ENCODE measurements around the gene RECQL.

Gene RECQL

GRCh38 chr12:21478756-21479455, 22.5 kb downstream of the RECQL start:
- no peak for ATAC-seq
- TF ChIP-seq PATZ1 (CRISPR knock-in tag; IDR thresholded peaks at IDR 0.05; ENCODE audit: borderline replicate concordance) (no peak), RARB (CRISPR knock-in tag; IDR thresholded peaks at IDR 0.05) (no peak), ZFP3 (CRISPR knock-in tag; IDR thresholded peaks at IDR 0.05) (no peak), ZNF8 (CRISPR knock-in tag; IDR thresholded peaks at IDR 0.05) (no peak), BACH2 (CRISPR knock-in tag; IDR thresholded peaks at IDR 0.05; ENCODE audit: borderline replicate concordance) (no peak), GLIS3 (CRISPR knock-in tag; IDR thresholded peaks at IDR 0.05) (no peak), ZC3H10 (CRISPR knock-in tag; IDR thresholded peaks at IDR 0.05) (no peak), ZNF565 (CRISPR knock-in tag; conservative IDR thresholded peaks at IDR 0.05; ENCODE audit: low read depth) (no peak), PPARA (CRISPR knock-in tag; IDR thresholded peaks at IDR 0.05; ENCODE audit: borderline replicate concordance) (no peak), TOX (CRISPR knock-in tag; IDR thresholded peaks at IDR 0.05; ENCODE audit: borderline replicate concordance) (no peak), ARNTL (CRISPR knock-in tag; IDR thresholded peaks at IDR 0.05; ENCODE audit: borderline replicate concordance, low read depth) (no peak), ISL1 (CRISPR knock-in tag; IDR thresholded peaks at IDR 0.05) (no peak), CREB5 (CRISPR knock-in tag; IDR thresholded peaks at IDR 0.05; ENCODE audit: low read depth) (no peak)
- TF ChIP-seq, protein P1, sequence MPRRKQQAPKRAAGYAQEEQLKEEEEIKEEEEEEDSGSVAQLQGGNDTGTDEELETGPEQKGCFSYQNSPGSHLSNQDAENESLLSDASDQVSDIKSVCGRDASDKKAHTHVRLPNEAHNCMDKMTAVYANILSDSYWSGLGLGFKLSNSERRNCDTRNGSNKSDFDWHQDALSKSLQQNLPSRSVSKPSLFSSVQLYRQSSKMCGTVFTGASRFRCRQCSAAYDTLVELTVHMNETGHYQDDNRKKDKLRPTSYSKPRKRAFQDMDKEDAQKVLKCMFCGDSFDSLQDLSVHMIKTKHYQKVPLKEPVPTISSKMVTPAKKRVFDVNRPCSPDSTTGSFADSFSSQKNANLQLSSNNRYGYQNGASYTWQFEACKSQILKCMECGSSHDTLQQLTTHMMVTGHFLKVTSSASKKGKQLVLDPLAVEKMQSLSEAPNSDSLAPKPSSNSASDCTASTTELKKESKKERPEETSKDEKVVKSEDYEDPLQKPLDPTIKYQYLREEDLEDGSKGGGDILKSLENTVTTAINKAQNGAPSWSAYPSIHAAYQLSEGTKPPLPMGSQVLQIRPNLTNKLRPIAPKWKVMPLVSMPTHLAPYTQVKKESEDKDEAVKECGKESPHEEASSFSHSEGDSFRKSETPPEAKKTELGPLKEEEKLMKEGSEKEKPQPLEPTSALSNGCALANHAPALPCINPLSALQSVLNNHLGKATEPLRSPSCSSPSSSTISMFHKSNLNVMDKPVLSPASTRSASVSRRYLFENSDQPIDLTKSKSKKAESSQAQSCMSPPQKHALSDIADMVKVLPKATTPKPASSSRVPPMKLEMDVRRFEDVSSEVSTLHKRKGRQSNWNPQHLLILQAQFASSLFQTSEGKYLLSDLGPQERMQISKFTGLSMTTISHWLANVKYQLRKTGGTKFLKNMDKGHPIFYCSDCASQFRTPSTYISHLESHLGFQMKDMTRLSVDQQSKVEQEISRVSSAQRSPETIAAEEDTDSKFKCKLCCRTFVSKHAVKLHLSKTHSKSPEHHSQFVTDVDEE (CRISPR knock-in tag; IDR thresholded peaks at IDR 0.05), result no peak
- TF ChIP-seq, protein P2, sequence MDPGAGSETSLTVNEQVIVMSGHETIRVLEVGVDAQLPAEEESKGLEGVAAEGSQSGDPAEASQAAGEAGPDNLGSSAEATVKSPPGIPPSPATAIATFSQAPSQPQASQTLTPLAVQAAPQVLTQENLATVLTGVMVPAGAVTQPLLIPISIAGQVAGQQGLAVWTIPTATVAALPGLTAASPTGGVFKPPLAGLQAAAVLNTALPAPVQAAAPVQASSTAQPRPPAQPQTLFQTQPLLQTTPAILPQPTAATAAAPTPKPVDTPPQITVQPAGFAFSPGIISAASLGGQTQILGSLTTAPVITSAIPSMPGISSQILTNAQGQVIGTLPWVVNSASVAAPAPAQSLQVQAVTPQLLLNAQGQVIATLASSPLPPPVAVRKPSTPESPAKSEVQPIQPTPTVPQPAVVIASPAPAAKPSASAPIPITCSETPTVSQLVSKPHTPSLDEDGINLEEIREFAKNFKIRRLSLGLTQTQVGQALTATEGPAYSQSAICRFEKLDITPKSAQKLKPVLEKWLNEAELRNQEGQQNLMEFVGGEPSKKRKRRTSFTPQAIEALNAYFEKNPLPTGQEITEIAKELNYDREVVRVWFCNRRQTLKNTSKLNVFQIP (CRISPR knock-in tag; IDR thresholded peaks at IDR 0.05; ENCODE audit: borderline replicate concordance, low read depth), result no peak

DNA sequence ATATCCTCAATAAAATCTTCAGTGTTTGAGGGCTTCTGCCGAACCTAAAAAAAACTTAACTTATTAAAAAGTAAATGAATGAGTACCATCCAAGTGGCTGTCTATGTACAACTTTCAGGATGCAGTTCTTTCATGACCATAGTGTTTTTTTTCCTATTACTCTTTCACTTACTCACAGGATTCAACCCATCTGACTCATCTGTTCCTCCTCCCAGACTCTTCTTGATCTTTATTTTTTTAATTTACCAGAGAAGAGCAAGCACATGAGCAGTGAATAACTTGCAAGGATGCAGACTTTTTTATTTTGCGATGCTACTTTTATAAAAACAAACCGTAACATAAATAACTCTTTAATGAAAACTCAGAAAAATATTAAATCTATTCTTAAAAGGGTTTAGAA, 24.5 kb downstream of the RECQL start:
- ATAC-seq, result no peak; the same call in 2 of the 3 replicates
- TF ChIP-seq ISL1 (CRISPR knock-in tag; IDR thresholded peaks at IDR 0.05) (no peak), CSDC2 (CRISPR knock-in tag; IDR thresholded peaks at IDR 0.05) (no peak), BACH2 (CRISPR knock-in tag; IDR thresholded peaks at IDR 0.05; ENCODE audit: borderline replicate concordance) (no peak), GLIS3 (CRISPR knock-in tag; IDR thresholded peaks at IDR 0.05) (no peak), ARNTL (CRISPR knock-in tag; IDR thresholded peaks at IDR 0.05; ENCODE audit: borderline replicate concordance, low read depth) (no peak), CREB5 (CRISPR knock-in tag; IDR thresholded peaks at IDR 0.05; ENCODE audit: low read depth) (no peak), ZFP30 (CRISPR knock-in tag; IDR thresholded peaks at IDR 0.05) (no peak), ZFP3 (CRISPR knock-in tag; IDR thresholded peaks at IDR 0.05) (no peak), PATZ1 (CRISPR knock-in tag; IDR thresholded peaks at IDR 0.05; ENCODE audit: borderline replicate concordance) (no peak), ESRRG (CRISPR knock-in tag; IDR thresholded peaks at IDR 0.05) (no peak), ZNF70 (CRISPR knock-in tag; IDR thresholded peaks at IDR 0.05) (no peak), TCF4 (CRISPR knock-in tag; IDR thresholded peaks at IDR 0.05; ENCODE audit: borderline replicate concordance) (no peak)
- TF ChIP-seq, protein P2 (CRISPR knock-in tag; IDR thresholded peaks at IDR 0.05; ENCODE audit: borderline replicate concordance, low read depth), result no peak
- TF ChIP-seq, protein P1 (CRISPR knock-in tag; IDR thresholded peaks at IDR 0.05), result no peak
